MM.1S (cell line): Measurements from ENCODE around the gene ZBTB22.

Source experiments
- DNase-seq: peaks from one replicate; pipeline ENCODE4 v3.0.0-alpha.2; 2015
- H2AFZ ChIP-seq: fragments of 300-600 bp; sonication (generic); 2 replicates; pipeline ENCODE4 v1.6.0; 2016; ENCODE audit warnings: antibody characterized with exemption, low read length
- H3F3A ChIP-seq: fragments of 300-600 bp; sonication (generic); 2 replicates; pipeline ENCODE4 v1.6.1; 2016; ENCODE audit warnings: mild to moderate bottlenecking, antibody characterized with exemption, low read length, moderate library complexity, mixed read lengths; ENCODE audit not compliant: insufficient read depth
- H3K27ac ChIP-seq: fragments of 300-600 bp; sonication (generic); 2 replicates; pipeline ENCODE4 v1.5.1; 2016; ENCODE audit warnings: mild to moderate bottlenecking, low read length
- H3K27me3 ChIP-seq: fragments of 300-600 bp; sonication (generic); replicated peaks from 2 replicates; pipeline ENCODE4 v1.6.0; 2016; ENCODE audit warnings: low read length; ENCODE audit not compliant: insufficient read depth
- H3K36me3 ChIP-seq: fragments of 300-600 bp; sonication (generic); replicated peaks from 2 replicates; pipeline ENCODE4 v1.6.1; 2016; ENCODE audit warnings: mild to moderate bottlenecking, low read length, mixed read lengths; ENCODE audit not compliant: insufficient read depth
- H3K4me1 ChIP-seq: fragments of 300-600 bp; sonication (generic); 2 replicates; pipeline ENCODE4 v1.6.1; 2016; ENCODE audit warnings: low read length, mixed read lengths
- H3K4me2 ChIP-seq: fragments of 300-600 bp; sonication (generic); 2 replicates; pipeline ENCODE4 v1.6.0; 2016; ENCODE audit warnings: low read depth, low read length
- H3K4me3 ChIP-seq: fragments of 300-600 bp; sonication (generic); 2 replicates; pipeline ENCODE4 v1.5.1; 2016; ENCODE audit warnings: low read length, mixed read lengths
- H3K79me2 ChIP-seq: fragments of 300-600 bp; sonication (generic); 2 replicates; pipeline ENCODE4 v1.6.1; 2016; ENCODE audit warnings: mixed run types, low read length, mixed read lengths
- H3K9ac ChIP-seq: fragments of 300-600 bp; sonication (generic); 2 replicates; pipeline ENCODE4 v1.6.1; 2016; ENCODE audit warnings: low read length, mixed read lengths
- H3K9me2 ChIP-seq: fragments of 300-600 bp; sonication (generic); replicated peaks from 2 replicates; pipeline ENCODE4 v1.6.1; 2016; ENCODE audit warnings: mild to moderate bottlenecking, low read length, mixed read lengths; ENCODE audit not compliant: insufficient read depth
- H3K9me3 ChIP-seq: fragments of 300-600 bp; sonication (generic); replicated peaks from 2 replicates; pipeline ENCODE4 v1.6.1; 2016; ENCODE audit warnings: mild to moderate bottlenecking, low read length, mixed read lengths; ENCODE audit not compliant: insufficient read depth
- H4K20me1 ChIP-seq: fragments of 300-600 bp; sonication (generic); 2 replicates; pipeline ENCODE4 v1.6.1; 2016; ENCODE audit warnings: mild to moderate bottlenecking, low read length, moderate library complexity, mixed read lengths; ENCODE audit not compliant: insufficient read depth
- CTCF ChIP-seq: fragments of 300-600 bp; sonication (generic); IDR thresholded peaks from 2 replicates; pipeline ENCODE4 v1.5.1; 2016; ENCODE audit warnings: antibody characterized with exemption, low read length, mixed read lengths
- EZH2 ChIP-seq: fragments of 300-600 bp; sonication (generic); optimal IDR thresholded peaks from 2 replicates; pipeline ENCODE3; 2017; ENCODE audit warnings: low read depth, mild to moderate bottlenecking, antibody characterized with exemption, low read length, mixed read lengths
- EZH2phosphoT487 ChIP-seq: fragments of 300-600 bp; sonication (generic); IDR thresholded peaks from 2 replicates; pipeline ENCODE4 v1.6.1; 2018; ENCODE audit warnings: antibody characterized with exemption, low read length

ZBTB22 gene

GRCh38 chr6:33317419-33317668 is 200 bp downstream of the ZBTB22 start:
- peaks cover 81% of the 10 kb centered on the region for H3K79me2 ChIP-seq
- H3K36me3 ChIP-seq: peaks cover 9% of the 10 kb centered on the region
- H3K27ac ChIP-seq: no peak overlapping the region; the same call in 1 of the 2 replicates
- no peak overlapping the region for H2AFZ ChIP-seq
- peaks cover 45% of the 10 kb centered on the region for H3F3A ChIP-seq
- H3K9ac ChIP-seq: peak overlapping the region; percentile 49; the same call in 1 of the 2 replicates
- no peaks in the 10 kb centered on the region for H3K9me2 ChIP-seq
- DNase-seq: no peak
- H4K20me1 ChIP-seq: no peaks in the 10 kb centered on the region
- no peaks in the 10 kb centered on the region for H3K9me3 ChIP-seq
- H3K27me3 ChIP-seq: no peaks in the 10 kb centered on the region
- H3K4me3 ChIP-seq: peak overlapping the region; percentile 33; the same call in 1 of the 2 replicates
- TF ChIP-seq EZH2: no peak
- no peak for TF ChIP-seq CTCF
- no peak for TF ChIP-seq EZH2phosphoT487
- peak overlapping the region; percentile 39; the same call in 1 of the 2 replicates for H3K4me2 ChIP-seq
- H3K4me1 ChIP-seq: peaks cover 46% of the 10 kb centered on the region

- 0 out of 2 replicates have a peak, but pooled peaks cover 5% of the 10 kb centered on the region for H4K20me1 ChIP-seq
- H3K4me1 ChIP-seq: peaks cover 45% of the 10 kb centered on the region
- peak overlapping the region; percentile 39; the same call in 1 of the 2 replicates for H3K4me2 ChIP-seq
- H3K9me3 ChIP-seq: no peaks in the 10 kb centered on the region
- no peak overlapping the region for H2AFZ ChIP-seq
- no peak overlapping the region for H3K9ac ChIP-seq
- no peaks in the 10 kb centered on the region for H3K27me3 ChIP-seq
- peaks cover 50% of the 10 kb centered on the region for H3F3A ChIP-seq
- no peaks in the 10 kb centered on the region for H3K9me2 ChIP-seq
- peaks cover 9% of the 10 kb centered on the region for H3K36me3 ChIP-seq
- TF ChIP-seq EZH2: no peak
- no peak for TF ChIP-seq CTCF
- no peak for TF ChIP-seq EZH2phosphoT487
- DNase-seq: no peak
- H3K27ac ChIP-seq: no peak overlapping the region; the same call in 1 of the 2 replicates
- H3K4me3 ChIP-seq: peak overlapping the region; percentile 33; the same call in 1 of the 2 replicates
- H3K79me2 ChIP-seq: peaks cover 81% of the 10 kb centered on the region
Measured at GRCh38 chr6:33316603-33317418, 733 bp downstream of the ZBTB22 start.

DNA sequence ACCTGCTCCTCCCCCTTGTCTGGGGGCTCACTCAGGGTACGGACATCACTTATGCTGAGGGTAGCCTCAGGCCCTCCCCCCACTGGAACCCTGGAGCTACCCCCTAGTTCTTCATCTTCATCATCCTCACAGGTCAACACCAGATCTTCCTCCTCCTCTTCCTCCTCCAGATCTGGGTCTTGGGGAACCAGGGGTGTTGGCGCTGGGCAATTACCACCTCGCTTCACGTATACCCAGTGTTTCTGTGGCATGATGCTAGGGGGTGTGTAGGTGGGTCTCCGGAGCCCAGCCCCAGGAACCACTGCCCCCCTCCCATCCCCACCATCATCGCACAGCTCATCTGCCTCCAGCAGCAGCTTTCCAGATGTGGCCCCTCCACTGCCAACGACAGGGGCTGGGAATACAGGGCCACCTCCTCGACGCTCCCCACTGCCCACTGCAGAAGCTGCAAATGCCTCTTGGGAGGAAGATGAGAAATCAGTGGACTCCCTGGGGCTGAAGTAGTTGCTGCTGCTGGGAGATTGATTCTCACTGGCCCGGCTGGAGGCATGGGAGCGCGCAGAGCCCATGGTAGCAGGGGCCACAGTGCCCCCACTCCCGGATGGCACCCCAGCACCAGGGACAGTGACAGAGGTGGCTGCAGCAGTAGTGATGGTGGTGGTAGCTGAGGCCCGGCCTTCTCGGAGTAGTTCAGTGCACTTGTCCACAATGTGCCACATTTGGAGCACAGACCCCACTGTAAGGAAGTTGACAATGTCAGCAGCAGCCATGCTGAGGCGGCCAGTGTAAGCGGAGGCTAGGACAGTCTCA is 1.5 kb downstream of the ZBTB22 start:
- H3K4me1 ChIP-seq: peaks cover 43% of the 10 kb centered on the region
- peaks cover 50% of the 10 kb centered on the region for H3F3A ChIP-seq

More for the DNA sequence above, 1.5 kb downstream of the ZBTB22 start:
- Histone ChIP-seq H3K4me2 (0 out of 2 replicates have a peak overlapping the region, but pooled peaks have one; percentile 80), H3K9me2 (no peaks in the 10 kb centered on the region), H2AFZ (no peak overlapping the region), H3K9me3 (no peaks in the 10 kb centered on the region), H3K79me2 (peaks cover 81% of the 10 kb centered on the region), H3K4me3 (no peak overlapping the region), H3K27me3 (no peaks in the 10 kb centered on the region), H3K27ac (no peak overlapping the region), H3K9ac (no peak overlapping the region), H3K36me3 (peaks cover 9% of the 10 kb centered on the region), H4K20me1 (0 out of 2 replicates have a peak, but pooled peaks cover 7% of the 10 kb centered on the region)
- TF ChIP-seq EZH2phosphoT487: no peak
- no peak for TF ChIP-seq CTCF
- no peak for TF ChIP-seq EZH2
- no peak for DNase-seq
